ENCODE data around the gene TDRD12. TPM values are rescaled to one million over a fixed set of nuclear protein-coding genes. Genes with fewer than 3 reads are reported as not detected.

TDRD12 gene
- polyA plus RNA-seq, 1 donor (not counting 4 experiments of a cell fraction or from before 2014, with no cell fraction given) = 0.04 TPM

- dilution Hi-C loops (cut with MboI; ENCODE audit: extremely low pct_ligation_motif_present, low sequenced_read_pairs) = no loop called here
- Histone ChIP-seq H3K36me3 (ENCODE audit: control insufficient read depth in 2 of 2, extremely low read depth in 1 of 2, insufficient read depth in 2 of 2, low read length in 2 of 2) (no peaks in the 10 kb centered on the region), H3K27me3 (ENCODE audit: control insufficient read depth, extremely low read depth, insufficient read depth, low read length) (no peaks in the 10 kb centered on the region), H3K4me1 (ENCODE audit: control insufficient read depth, extremely low read depth, insufficient read depth, low read length) (peaks cover 3% of the 10 kb centered on the region), H3K4me3 (ENCODE audit: control insufficient read depth in 2 of 3, extremely low read depth in 1 of 3, insufficient read depth in 2 of 3, low read depth in 1 of 3, low read length in 3 of 3) (no peak overlapping the region), H3K4me2 (ENCODE audit: control insufficient read depth, extremely low read depth, insufficient read depth, low read depth, low read length) (no peak overlapping the region), H3K9me3 (ENCODE audit: control insufficient read depth, low read depth, low read length) (no peaks in the 10 kb centered on the region), H4K20me1 (ENCODE audit: control insufficient read depth, extremely low read depth, insufficient read depth, low read length) (no peaks in the 10 kb centered on the region), H2AFZ (ENCODE audit: control insufficient read depth, low read length) (no peak overlapping the region), H3K9me1 (ENCODE audit: control insufficient read depth, extremely low read depth, insufficient read depth, low read length) (no peaks in the 10 kb centered on the region), H3K79me2 (ENCODE audit: control insufficient read depth, insufficient read depth, low read length) (no peaks in the 10 kb centered on the region), H3K27ac (ENCODE audit: control insufficient read depth, insufficient read depth, low read length) (no peak overlapping the region), H3K9ac (ENCODE audit: control insufficient read depth, extremely low read depth, insufficient read depth, low read length) (no peak overlapping the region)
- TF ChIP-seq EZH2 (IDR thresholded peaks at IDR 0.05; ENCODE audit: low read length) (no peak), CTCF (optimal IDR thresholded peaks at IDR 0.05 in 1 of 3, IDR thresholded peaks at IDR 0.05 in 1 of 3, conservative IDR thresholded peaks at IDR 0.05 in 1 of 3; ENCODE audit: extremely low read depth in 1 of 3, insufficient read depth in 2 of 3, low read length in 3 of 3) (no peak)
- FAIRE-seq (no peak), DNase-seq (ENCODE audit: low read depth, low spot score) (no peak)
Measured at GRCh38 chr19:32810452-32810851, 90.9 kb downstream of the TDRD12 start.

GRCh38 chr19:32811151-32811550, 91.6 kb downstream of the TDRD12 start:
- Histone ChIP-seq H3K4me1 (ENCODE audit: control insufficient read depth, extremely low read depth, insufficient read depth, low read length) (peaks cover 3% of the 10 kb centered on the region), H2AFZ (ENCODE audit: control insufficient read depth, low read length) (no peak overlapping the region), H3K27ac (ENCODE audit: control insufficient read depth, insufficient read depth, low read length) (no peak overlapping the region), H3K9ac (ENCODE audit: control insufficient read depth, extremely low read depth, insufficient read depth, low read length) (no peak overlapping the region), H3K9me1 (ENCODE audit: control insufficient read depth, extremely low read depth, insufficient read depth, low read length) (no peaks in the 10 kb centered on the region), H3K27me3 (ENCODE audit: control insufficient read depth, extremely low read depth, insufficient read depth, low read length) (no peaks in the 10 kb centered on the region), H3K4me3 (ENCODE audit: control insufficient read depth in 2 of 3, extremely low read depth in 1 of 3, insufficient read depth in 2 of 3, low read depth in 1 of 3, low read length in 3 of 3) (no peak overlapping the region), H4K20me1 (ENCODE audit: control insufficient read depth, extremely low read depth, insufficient read depth, low read length) (no peaks in the 10 kb centered on the region), H3K36me3 (ENCODE audit: control insufficient read depth in 2 of 2, extremely low read depth in 1 of 2, insufficient read depth in 2 of 2, low read length in 2 of 2) (no peaks in the 10 kb centered on the region), H3K79me2 (ENCODE audit: control insufficient read depth, insufficient read depth, low read length) (no peaks in the 10 kb centered on the region), H3K4me2 (ENCODE audit: control insufficient read depth, extremely low read depth, insufficient read depth, low read depth, low read length) (no peak overlapping the region), H3K9me3 (ENCODE audit: control insufficient read depth, low read depth, low read length) (no peaks in the 10 kb centered on the region)
- FAIRE-seq = no peak
- dilution Hi-C loops (cut with MboI; ENCODE audit: extremely low pct_ligation_motif_present, low sequenced_read_pairs) = no loop called here
- DNase-seq (ENCODE audit: low read depth, low spot score) = no peak
- TF ChIP-seq EZH2 (IDR thresholded peaks at IDR 0.05; ENCODE audit: low read length) (no peak), CTCF (optimal IDR thresholded peaks at IDR 0.05 in 1 of 3, IDR thresholded peaks at IDR 0.05 in 1 of 3, conservative IDR thresholded peaks at IDR 0.05 in 1 of 3; ENCODE audit: extremely low read depth in 1 of 3, insufficient read depth in 2 of 3, low read length in 3 of 3) (no peak)
